HTR-8/SVneo (cell line): Measurements from ENCODE around the gene MPRIP.

Source experiments
- DNase-seq: peaks from one replicate; pipeline ENCODE4 v3.0.0; 2011; ENCODE audit warnings: low spot score, mixed read lengths; ENCODE audit not compliant: insufficient read length
- FAIRE-seq: peaks from 2 replicates; lab custom pipeline; 2011; peaks lifted over from hg19 to GRCh38; lab: Jason Lieb, UNC

Gene MPRIP

GRCh38 chr17:17043461-17044271 lies 1.4 kb downstream of the MPRIP start:
- DNase-seq: no peak

GRCh38 chr17:17044846-17045561 lies 2.7 kb downstream of the MPRIP start:
- DNase-seq (no peak), FAIRE-seq (peak; percentile 51)

More at GRCh38 chr17:17043461-17044271, 1.4 kb downstream of the MPRIP start:
- no peak for FAIRE-seq

- FAIRE-seq: no peak
Observed at GRCh38 chr17:17048106-17048505, 5.8 kb downstream of the MPRIP start.

DNA sequence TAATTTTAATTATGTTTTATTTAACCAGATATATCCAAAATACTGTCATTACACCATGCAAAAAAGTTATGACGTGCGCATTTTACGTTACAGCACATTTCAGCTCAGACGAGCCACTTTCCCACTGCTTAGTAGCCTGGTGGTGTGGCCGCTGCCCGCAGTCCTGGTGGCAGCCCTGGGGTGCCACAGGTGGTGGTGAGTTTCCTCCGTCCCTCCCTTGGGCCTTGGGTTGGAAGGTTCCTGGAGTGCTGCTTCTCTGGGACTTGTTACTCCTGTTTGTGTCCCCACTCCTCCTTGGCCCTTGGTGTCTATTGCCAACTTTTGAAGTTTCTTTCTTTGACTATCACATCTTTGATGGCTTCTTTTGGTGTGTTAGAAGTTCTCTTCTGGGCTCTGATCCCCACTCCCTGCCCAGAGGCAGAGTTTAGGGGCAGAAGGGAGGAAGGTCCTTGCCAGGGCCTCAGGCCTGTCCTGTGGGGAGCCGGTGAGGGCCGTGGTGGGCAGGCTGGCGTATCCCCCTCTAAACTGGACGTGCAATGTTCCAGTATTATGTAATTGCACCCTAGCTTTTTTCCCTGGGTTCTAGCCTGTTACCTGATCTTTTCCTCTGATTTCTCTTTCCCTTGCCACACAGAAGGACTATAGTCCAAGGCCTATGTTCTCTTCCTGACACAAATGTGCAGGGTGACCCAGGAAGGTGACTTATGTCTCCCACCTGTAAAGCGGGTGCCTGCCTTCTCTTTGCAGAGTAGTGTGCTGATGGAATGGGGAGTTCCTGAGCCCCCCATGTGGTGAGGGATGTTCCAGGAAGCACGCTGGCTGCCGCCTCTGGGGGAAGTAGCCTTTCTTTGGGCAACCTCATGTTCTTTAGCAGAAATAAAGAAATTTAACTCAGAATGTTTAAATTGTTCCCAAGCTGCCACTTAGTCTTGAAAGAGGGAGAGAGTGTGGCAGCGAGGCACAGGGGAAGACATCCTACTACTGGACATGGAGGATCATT lies 8.4 kb downstream of the MPRIP start:
- FAIRE-seq (no peak), DNase-seq (no peak)

More at GRCh38 chr17:17048106-17048505, 5.8 kb downstream of the MPRIP start:
- DNase-seq: no peak

DNA sequence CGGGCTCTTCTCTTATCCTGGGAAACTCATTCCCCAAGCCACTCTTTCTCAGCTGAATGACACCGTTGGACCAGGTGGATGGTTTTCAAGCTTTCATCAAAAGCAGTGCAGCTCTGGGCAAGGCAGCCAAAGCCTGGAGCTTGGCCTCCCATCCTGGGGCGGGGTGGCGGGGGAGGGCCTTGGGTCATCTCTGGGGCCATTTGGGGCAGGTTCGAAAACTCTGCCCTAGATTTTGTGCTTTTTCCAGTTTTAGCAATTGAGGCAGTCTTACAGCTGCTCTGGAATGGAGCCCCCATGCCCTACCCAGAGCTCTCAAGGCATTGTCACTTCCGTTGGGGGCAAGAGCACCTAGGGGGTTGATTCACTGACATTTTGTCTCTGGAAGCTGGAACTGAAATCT lies 9.1 kb downstream of the MPRIP start:
- FAIRE-seq (no peak), DNase-seq (no peak)

GRCh38 chr17:17051791-17052461 lies 9.7 kb downstream of the MPRIP start:
- DNase-seq (no peak), FAIRE-seq (no peak)

DNA sequence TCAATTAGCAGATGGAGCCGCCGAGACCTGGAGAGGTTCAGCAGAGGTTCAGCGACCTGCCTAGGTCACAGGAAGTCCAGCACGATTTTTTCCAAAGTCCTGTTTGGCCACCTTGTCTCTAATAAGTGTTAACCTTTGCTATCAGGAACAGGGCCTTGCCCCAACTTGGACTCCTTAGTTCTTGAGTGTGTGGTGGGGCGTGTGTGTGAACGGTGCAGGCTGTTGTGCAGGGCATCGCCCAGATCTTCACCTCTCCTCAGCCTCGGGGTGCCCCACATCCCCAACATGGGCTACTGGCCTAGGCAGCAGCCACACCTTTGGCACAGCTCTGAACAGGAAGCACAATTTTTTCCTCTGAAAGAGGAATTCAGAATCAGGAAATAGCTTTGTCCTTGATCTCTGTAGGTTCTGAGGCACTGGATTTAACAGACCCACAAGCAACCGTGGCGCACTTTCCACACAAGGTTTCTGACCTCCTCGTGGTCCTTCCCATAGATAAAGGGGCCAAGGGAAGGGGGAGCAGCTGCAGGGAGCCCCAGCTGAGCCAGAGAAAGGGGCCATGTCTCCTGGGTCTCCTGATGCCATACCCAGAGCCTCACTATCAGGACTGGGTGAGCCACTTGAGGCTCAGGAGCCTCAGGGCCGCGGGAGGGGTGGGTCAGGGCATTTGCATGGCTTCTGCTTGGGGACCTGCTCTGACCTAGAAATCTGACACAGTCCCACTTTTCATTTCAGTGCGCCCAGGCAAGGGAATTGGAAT lies 10.4 kb downstream of the MPRIP start:
- FAIRE-seq (no peak), DNase-seq (no peak)

DNA sequence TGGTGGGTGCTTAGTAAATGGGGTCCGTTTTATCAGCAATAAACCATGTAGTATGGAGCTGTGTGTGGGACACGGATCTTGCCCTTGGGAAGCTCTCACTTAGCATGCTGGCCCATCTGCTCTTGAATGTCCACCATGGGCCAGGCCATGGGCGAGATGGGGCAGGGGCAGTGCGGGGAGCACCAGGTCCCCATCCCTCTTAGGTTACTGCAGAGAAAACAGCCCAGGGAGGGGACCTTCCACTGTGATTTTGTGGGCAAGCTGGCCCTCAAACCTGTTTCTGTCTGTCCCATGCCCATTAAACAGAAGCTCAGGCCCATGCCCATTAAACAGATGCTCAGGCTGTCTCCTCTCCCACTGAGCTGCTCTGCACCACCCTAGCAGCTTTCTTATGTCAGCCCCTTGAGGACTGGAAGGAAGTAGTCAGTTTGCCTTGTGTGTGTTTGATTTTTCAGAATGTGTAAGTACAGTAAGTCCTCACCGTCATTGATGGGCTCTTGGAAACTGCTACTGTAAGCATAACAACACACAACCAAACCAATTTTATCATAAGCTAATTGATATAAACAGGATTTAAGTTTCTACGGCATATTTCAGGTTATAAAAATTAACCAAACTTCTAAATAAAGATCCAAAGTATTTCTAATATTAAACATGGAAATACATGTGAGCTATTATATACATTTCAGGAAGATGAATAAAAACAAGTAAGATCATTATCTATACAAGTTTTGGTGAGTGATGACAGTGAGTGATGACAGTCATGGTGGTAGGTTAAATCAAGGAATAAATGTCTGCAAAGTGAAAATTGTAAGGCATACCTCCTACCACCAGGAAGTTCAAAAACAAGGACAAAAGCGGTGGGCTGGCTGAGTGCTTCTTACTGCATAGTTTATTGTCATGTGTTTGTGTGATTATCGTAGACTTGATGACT lies 11.5 kb downstream of the MPRIP start:
- FAIRE-seq (no peak), DNase-seq (no peak)

- FAIRE-seq (no peak), DNase-seq (no peak)
Observed at GRCh38 chr17:17054636-17055035, 12.4 kb downstream of the MPRIP start.

- FAIRE-seq: no peak
Observed at GRCh38 chr17:17055286-17056155, 13.3 kb downstream of the MPRIP start.

GRCh38 chr17:17056156-17056539 lies 13.9 kb downstream of the MPRIP start:
- DNase-seq: no peak
- no peak for FAIRE-seq

More at GRCh38 chr17:17055286-17056155, 13.3 kb downstream of the MPRIP start:
- no peak for DNase-seq

DNA sequence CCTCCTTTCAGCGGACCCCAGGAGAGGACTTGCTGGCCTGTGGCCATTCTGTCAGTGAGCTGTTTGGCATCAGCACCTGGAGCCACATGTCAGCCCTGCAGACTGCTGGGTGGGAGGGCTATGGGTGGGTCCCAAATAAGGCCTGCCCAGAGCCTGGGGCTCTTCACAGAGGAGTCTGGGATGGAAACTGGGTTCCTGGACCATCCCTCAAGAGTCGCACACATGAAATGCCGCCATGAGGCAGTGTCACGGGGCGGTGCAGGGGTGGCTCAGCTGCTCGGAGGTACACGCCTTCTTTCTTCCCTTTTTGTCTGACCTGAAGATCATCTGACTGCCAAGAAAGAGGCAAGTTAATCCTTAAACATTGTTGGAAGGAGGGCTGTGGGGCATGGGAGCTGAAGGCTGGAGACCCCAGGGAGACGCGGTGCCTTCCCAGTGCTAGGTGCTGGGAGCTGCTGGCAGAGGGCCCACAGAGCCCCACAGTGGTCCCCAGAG lies 14.8 kb downstream of the MPRIP start:
- FAIRE-seq (no peak), DNase-seq (no peak)

- no peak for FAIRE-seq
- DNase-seq: no peak
Observed at GRCh38 chr17:17058304-17058703, 16.0 kb downstream of the MPRIP start.

DNA sequence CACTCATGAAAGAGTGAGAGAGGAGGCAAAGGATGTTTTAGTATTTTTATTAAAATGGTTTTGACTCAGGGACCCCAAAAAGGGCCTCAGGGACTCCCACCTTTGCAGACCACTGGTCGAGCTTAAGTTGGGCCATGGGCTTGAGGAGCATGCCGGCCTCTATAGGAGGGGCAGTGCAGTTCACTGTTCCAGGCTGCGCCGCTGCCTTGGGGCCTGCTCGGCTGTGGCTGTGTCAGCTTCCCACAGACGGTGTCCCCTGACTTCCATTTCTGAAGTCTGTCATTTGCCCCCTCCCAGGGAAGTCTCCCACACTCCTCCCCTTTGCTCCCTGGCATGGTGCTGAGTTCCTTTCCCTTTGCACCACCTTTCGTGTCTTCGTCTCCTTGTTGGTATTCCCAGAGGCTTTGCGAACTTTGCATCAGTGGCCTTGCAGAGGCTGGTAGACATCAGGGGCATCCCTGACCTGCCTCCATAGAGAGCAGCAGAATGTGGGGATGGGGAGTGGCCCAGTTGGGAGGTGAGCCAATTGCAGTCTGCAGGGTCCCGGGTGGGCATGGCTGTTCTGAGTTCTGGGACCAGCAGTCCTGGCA lies 17.1 kb downstream of the MPRIP start:
- no peak for DNase-seq
- FAIRE-seq: no peak

GRCh38 chr17:17060001-17060922 lies 18.0 kb downstream of the MPRIP start:
- peak; percentile 40 for FAIRE-seq
- no peak for DNase-seq
